Measurements from ENCODE around the gene SLC24A1.

DNA sequence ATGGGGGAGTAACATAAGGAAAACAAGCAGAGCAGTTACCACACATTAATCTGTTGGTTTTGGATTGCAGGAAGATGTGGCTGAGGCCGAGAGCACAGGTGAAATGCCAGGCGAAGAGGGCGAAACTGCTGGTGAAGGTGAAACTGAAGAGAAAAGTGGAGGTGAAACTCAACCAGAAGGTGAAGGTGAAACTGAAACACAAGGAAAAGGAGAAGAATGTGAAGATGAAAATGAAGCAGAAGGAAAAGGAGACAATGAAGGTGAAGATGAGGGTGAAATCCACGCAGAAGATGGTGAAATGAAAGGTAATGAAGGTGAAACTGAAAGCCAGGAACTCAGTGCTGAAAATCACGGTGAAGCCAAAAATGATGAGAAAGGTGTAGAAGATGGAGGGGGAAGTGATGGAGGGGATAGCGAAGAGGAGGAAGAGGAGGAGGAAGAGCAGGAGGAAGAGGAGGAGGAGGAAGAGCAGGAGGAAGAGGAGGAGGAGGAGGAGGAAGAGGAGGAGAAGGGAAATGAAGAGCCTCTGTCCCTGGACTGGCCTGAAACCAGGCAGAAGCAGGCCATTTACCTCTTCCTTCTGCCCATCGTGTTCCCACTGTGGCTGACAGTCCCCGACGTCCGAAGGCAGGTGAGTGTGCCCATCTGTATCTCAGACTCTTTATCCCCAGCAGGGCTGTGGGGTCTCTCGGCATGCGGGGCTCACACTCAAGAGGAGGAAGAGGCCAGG lies 28.7 kb downstream of the SLC24A1 start:
- TF ChIP-seq EZH2 (IDR thresholded peaks at IDR 0.05; ENCODE audit: insufficient read depth, poor library complexity, severe bottlenecking), result no peak
- TF ChIP-seq EZH2phosphoT487 (IDR thresholded peaks at IDR 0.05; ENCODE audit: insufficient read depth, low read depth), result no peak

All from GM23248 (cell line).